GM10847 (cell line): Measurements from ENCODE around the gene SLC46A2.

Experiments
- POLR2A ChIP-seq: IDR thresholded peaks from 2 replicates; pipeline ENCODE4 v1.6.1; 2011; ENCODE audit not compliant: insufficient read length; ENCODE audit errors: extremely low read depth

The SLC46A2 gene

GRCh38 chr9:112867275-112867991 is 23.2 kb downstream of the SLC46A2 start:
- no peak for TF ChIP-seq POLR2A

GRCh38 chr9:112866662-112867274 is 23.9 kb downstream of the SLC46A2 start:
- TF ChIP-seq POLR2A, result no peak

GRCh38 chr9:112864982-112865381 is 25.7 kb downstream of the SLC46A2 start:
- no peak for TF ChIP-seq POLR2A

GRCh38 chr9:112864403-112864802 is 26.3 kb downstream of the SLC46A2 start:
- no peak for TF ChIP-seq POLR2A

- TF ChIP-seq POLR2A, result no peak
Observed at GRCh38 chr9:112863746-112864145, 26.9 kb downstream of the SLC46A2 start.

GRCh38 chr9:112863214-112863613 is 27.5 kb downstream of the SLC46A2 start:
- no peak for TF ChIP-seq POLR2A

- no peak for TF ChIP-seq POLR2A
Observed at GRCh38 chr9:112861638-112862555, 28.8 kb downstream of the SLC46A2 start.

GRCh38 chr9:112861155-112861554 is 29.5 kb downstream of the SLC46A2 start:
- no peak for TF ChIP-seq POLR2A

GRCh38 chr9:112860451-112860850 is 30.2 kb downstream of the SLC46A2 start:
- no peak for TF ChIP-seq POLR2A

GRCh38 chr9:112858625-112859147 is 32.0 kb downstream of the SLC46A2 start:
- no peak for TF ChIP-seq POLR2A

GRCh38 chr9:112858005-112858404 is 32.7 kb downstream of the SLC46A2 start:
- no peak for TF ChIP-seq POLR2A

- TF ChIP-seq POLR2A, result no peak
Observed at GRCh38 chr9:112856843-112857242, 33.8 kb downstream of the SLC46A2 start.

GRCh38 chr9:112856200-112856599 is 34.5 kb downstream of the SLC46A2 start:
- no peak for TF ChIP-seq POLR2A

- no peak for TF ChIP-seq POLR2A
Observed at GRCh38 chr9:112854657-112855056, 36.0 kb downstream of the SLC46A2 start.

- no peak for TF ChIP-seq POLR2A
Observed at GRCh38 chr9:112853882-112854585, 36.6 kb downstream of the SLC46A2 start.

- no peak for TF ChIP-seq POLR2A
Observed at GRCh38 chr9:112852741-112853504, 37.8 kb downstream of the SLC46A2 start.
